GM10266 (cell line): Measurements from ENCODE around the gene SH3D19.
"Not testable (repeated sequence)": the region's sequence is repeated elsewhere in the genome, so short reads cannot be mapped to it uniquely, and the experiment has no call there.

Experiments
- DNase-seq: peaks from one replicate; pipeline ENCODE4 v3.0.0; 2012; ENCODE audit errors: extremely low spot score
- TF ChIP-seq, protein P1 (sequence below): IDR thresholded peaks from 2 replicates; pipeline ENCODE4 v1.5.1; 2012; ENCODE audit warnings: mild to moderate bottlenecking, low read depth; ENCODE audit not compliant: control insufficient read depth, insufficient read depth; ENCODE audit errors: missing control alignments

Gene SH3D19

GRCh38 chr4:151087467-151087866 lies 237.9 kb downstream of the SH3D19 start:
- no peak for DNase-seq
- TF ChIP-seq, protein P1, sequence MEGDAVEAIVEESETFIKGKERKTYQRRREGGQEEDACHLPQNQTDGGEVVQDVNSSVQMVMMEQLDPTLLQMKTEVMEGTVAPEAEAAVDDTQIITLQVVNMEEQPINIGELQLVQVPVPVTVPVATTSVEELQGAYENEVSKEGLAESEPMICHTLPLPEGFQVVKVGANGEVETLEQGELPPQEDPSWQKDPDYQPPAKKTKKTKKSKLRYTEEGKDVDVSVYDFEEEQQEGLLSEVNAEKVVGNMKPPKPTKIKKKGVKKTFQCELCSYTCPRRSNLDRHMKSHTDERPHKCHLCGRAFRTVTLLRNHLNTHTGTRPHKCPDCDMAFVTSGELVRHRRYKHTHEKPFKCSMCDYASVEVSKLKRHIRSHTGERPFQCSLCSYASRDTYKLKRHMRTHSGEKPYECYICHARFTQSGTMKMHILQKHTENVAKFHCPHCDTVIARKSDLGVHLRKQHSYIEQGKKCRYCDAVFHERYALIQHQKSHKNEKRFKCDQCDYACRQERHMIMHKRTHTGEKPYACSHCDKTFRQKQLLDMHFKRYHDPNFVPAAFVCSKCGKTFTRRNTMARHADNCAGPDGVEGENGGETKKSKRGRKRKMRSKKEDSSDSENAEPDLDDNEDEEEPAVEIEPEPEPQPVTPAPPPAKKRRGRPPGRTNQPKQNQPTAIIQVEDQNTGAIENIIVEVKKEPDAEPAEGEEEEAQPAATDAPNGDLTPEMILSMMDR = no peak

GRCh38 chr4:151077978-151078377 lies 247.4 kb downstream of the SH3D19 start:
- DNase-seq = not testable (repeated sequence)

DNA sequence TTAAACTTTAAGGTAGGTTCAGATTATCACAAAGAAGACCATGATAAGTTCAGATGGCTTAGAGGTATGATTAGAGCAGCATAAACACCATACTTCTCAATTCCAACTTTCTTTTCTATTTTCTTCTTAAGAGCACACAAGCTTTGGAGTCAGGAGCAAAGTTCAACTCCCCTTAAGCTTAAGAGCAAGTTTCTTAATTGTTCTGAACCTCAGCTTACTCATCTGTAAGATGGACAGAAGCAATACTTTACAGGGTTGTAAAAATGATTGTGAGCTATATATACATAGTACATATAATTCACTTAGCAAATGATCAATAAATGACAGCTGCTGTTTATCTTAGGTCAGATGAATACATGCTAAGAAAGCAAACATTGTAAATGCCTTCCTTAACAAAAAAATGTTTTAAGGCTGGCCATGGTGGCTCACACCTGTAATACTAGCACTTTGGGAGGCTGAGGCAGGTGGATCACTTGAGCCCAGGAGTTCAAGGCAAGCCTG lies 250.9 kb downstream of the SH3D19 start:
- no peak for DNase-seq
- TF ChIP-seq, protein P1 = no peak
